ENCODE measurements around the gene MTNR1A.

MTNR1A gene

GRCh38 chr4:186554914-186555827, at the start of gene MTNR1A:
Gene MTNR1A, minus strand, starts transcription at chr4:186555567. Its CDS starts 202 bp downstream, at chr4:186555365.
- peak; percentile 58 for DNase-seq (ENCODE audit: low read depth, low spot score)

GRCh38 chr4:186604124-186604807, 48.9 kb upstream of the MTNR1A start:
- no peak for DNase-seq (ENCODE audit: low read depth, low spot score)

DNA sequence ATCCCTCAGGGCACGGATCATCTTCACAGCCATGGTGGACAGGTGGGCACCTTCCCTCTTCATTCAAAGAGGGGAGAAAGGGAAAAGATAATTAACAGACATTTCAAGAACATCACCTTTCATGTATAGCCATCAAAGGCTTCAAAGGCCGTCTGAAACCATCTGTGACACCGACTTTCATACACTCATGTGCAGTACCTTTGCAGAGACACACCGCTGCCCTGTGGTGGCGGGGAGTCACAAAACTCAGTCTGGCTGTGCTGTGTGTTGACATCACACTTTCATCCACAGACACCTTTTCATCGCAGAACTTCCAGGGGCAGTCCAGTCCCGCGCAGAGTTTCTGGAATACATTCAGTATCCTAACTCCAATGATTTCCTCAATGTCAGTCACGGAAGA, 47.6 kb upstream of the MTNR1A start:
- no peak for DNase-seq (ENCODE audit: low read depth, low spot score)

DNA sequence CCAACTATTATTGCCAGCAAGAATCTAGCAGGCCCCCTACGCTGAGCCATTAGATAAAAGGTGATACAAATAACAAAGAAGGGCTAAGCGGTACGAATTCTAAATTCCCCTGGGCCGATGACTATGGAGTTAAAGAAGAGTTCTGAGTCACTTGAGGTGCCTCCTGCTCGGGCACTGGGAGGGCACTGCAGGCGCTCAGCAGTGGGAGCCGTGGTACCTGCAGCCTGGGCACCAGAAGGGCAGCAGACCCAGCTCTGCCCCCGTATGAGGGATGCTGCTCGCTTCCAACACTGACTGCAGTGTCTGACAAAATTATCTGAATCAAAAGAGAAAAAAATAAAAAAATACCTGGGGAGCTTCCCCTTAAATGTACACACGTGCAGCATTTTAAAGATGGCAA, 44.1 kb upstream of the MTNR1A start:
- no peak for DNase-seq (ENCODE audit: low read depth, low spot score)

- no peak for DNase-seq (ENCODE audit: low read depth, low spot score)
Measured at GRCh38 chr4:186598686-186599085, 43.3 kb upstream of the MTNR1A start.

GRCh38 chr4:186596850-186597390, 41.6 kb upstream of the MTNR1A start:
- no peak for DNase-seq (ENCODE audit: low read depth, low spot score)

GRCh38 chr4:186596346-186596745, 41.0 kb upstream of the MTNR1A start:
- DNase-seq (ENCODE audit: low read depth, low spot score): no peak

DNA sequence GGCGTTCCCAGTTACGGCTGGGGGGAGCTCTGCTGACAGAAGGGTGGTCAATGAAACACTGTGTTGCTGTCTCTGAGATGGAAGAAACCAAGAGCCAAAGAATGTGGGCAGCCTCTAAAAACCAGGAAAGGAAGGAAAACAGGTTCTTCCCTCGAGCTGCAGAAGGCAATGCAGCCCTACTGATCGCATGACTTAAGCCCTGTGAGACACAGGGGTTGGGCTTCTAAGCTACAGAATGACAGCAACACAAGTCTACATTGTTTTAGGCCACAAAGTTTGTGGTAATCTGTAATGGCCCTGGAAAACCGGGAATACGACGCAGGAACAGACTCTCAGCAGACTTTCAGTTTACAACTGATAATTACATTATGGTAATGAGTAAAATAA, 38.2 kb upstream of the MTNR1A start:
- DNase-seq (ENCODE audit: low read depth, low spot score): no peak

- DNase-seq (ENCODE audit: low read depth, low spot score): no peak
Measured at GRCh38 chr4:186592966-186593586, 37.7 kb upstream of the MTNR1A start.

DNA sequence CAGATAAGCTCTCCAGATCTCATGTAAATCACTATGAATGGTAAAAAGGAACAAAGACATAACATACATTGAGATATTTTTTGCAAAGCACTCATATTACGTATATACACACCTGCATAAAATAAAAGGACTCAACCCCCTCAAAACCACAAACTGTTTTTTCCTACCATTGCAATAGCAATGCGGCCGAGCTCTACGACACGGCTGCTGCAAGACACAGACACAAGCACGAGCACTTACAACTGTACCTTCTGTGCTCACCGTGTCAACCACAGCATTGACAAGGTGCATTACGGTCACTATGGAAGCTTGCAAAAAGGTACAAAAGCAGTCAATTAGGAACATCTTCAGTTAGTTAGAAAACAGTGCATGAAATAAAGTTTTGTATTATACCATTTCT, 37.1 kb upstream of the MTNR1A start:
- no peak for DNase-seq (ENCODE audit: low read depth, low spot score)

- DNase-seq (ENCODE audit: low read depth, low spot score): no peak
Measured at GRCh38 chr4:186591651-186592050, 36.3 kb upstream of the MTNR1A start.

- DNase-seq (ENCODE audit: low read depth, low spot score): no peak
Measured at GRCh38 chr4:186588503-186588902, 33.1 kb upstream of the MTNR1A start.

GRCh38 chr4:186587416-186588018, 32.1 kb upstream of the MTNR1A start:
- DNase-seq (ENCODE audit: low read depth, low spot score): peak; percentile 81

DNA sequence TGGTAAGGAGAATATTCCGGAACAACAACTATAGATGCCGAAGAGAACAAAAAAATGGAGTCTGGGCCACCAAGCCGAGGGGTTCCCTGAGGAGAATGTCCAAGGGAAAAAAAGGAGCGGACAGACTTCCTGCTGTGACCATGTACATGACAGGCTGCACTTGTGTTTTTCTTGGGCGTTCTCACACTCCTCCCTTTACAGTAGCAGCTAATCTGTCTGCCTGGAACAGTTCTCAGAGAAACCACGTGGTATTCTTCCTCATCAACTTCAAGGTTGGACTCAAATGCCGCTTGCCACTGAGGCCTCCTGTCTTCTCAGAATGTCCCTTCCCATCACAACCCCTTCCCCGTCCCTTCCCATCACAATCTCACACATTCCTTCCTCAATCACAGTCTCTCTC, 30.8 kb upstream of the MTNR1A start:
- peak; percentile 34 for DNase-seq (ENCODE audit: low read depth, low spot score)

DNA sequence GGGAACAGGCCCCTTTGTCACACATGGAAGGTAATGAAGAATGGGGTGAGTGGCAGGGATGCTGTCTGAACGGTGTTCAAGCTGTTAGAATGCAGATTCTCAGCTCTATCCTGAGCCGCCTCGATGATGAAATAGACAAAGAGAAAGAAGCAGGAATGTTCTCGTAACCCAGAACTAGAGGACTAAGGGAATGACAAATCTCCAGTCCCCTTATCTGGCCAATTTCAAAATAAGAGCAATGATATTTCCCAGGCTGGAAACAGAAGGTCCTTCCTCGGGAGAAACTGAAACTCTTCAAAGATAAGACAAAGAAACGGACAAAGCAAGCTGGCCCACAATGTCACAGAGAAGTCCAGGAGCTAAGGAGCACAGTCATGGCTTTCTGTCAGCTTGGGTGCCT, 29.5 kb upstream of the MTNR1A start:
- DNase-seq (ENCODE audit: low read depth, low spot score): no peak

DNA sequence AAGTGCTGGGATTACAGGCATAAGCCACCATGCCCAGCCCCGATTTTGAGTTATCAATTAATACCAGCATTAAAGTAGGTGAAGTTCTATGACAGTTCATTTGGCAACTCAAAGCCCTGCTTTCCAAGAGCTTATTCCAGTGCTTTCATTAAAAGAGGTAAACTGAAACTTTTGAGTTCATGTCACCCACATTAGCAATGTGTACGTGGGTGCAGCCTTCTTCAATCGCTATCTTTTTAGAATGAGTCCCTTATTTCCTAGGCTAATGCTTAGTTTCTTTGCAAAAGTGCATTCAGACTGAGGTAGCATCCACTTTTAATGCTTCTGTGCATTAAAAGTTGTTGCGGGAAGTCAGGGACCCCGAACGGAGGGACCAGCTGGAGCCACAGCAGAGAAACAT, 26.1 kb upstream of the MTNR1A start:
- no peak for DNase-seq (ENCODE audit: low read depth, low spot score)

DNA sequence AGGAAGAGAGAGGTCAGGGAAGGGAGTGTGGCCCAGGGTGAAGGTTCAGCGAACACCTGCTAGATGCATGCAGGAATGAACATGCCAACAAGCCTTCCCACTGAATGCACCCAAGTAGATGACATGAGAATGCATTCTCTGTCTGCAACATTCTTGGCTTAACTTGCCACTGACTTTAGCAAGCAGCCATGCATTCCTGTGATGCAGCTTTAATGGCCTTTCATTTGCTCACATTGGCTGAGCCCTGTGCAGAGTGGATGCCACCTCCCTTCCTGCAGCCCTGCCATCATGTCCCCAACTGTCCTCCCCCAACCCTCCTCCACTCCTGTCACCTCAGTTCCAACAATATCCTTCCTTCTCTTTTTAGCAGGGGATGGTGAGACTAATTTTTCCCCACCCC, 25.3 kb upstream of the MTNR1A start:
- no peak for DNase-seq (ENCODE audit: low read depth, low spot score)

- peak; percentile 73 for DNase-seq (ENCODE audit: low read depth, low spot score)
Measured at GRCh38 chr4:186570193-186570996, 15.0 kb upstream of the MTNR1A start.

DNA sequence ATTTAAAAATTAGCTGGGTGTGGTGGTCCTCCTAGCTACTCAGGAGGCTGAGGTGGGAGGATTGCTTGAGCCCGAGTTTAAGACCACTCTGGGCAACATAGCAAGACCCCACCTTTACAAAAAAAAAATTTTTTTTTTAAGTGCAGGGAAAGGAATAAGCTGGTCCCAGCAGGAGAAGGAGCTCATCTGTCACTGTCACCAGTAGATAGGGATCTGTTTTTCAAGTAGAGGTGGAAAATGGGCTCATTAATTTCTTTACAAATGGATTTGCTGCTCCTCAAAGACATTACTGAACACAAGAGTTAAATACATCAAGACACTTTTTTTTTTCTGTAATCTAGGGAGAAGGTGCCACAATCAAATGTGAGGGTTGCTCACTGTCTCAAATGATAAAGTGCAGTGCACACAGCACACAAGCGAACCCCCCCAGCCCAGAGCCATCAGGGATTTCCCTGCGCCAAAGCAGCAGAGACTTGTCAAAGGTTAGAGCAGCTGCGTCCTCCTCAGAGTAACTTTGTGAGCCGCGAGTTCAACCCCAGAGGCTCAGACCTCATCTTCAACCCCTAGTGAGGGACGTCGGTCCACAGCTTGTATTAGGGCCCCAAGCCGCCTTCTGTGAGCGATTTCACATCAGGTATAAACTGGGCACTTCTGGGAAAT, 14.3 kb upstream of the MTNR1A start:
- DNase-seq (ENCODE audit: low read depth, low spot score): no peak

GRCh38 chr4:186566068-186566467, 10.7 kb upstream of the MTNR1A start:
- no peak for DNase-seq (ENCODE audit: low read depth, low spot score)

Data from astrocyte of the hippocampus (primary cell).